Fibroblast of lung (primary cell): ENCODE measurements around the gene PRKACB. TPM values are rescaled to one million over a fixed set of nuclear protein-coding genes. Genes with fewer than 3 reads are reported as not detected.

Experiments
- DNase-seq, 2 donors: peaks; one replicate each; pipeline versions ENCODE4 v3.0.0 to v3.0.0-alpha.2; 2010; ENCODE audit warnings: low read depth in 2 of 2
- H2AFZ ChIP-seq: 2 replicates; pipeline ENCODE4 v1.5.1; 2012; ENCODE audit warnings: low read length, control low read depth, inconsistent platforms
- H3K27ac ChIP-seq: 2 replicates; pipeline ENCODE4 v1.5.1; 2011; ENCODE audit warnings: low read length, control low read depth; ENCODE audit not compliant: insufficient read depth
- H3K27me3 ChIP-seq: 2 replicates; pipeline ENCODE4 v1.5.1; 2011; ENCODE audit warnings: mild to moderate bottlenecking, low read length; ENCODE audit not compliant: control insufficient read depth, insufficient read depth
- H3K36me3 ChIP-seq: 2 replicates; pipeline ENCODE4 v1.5.1; 2011; ENCODE audit warnings: low read length; ENCODE audit not compliant: control insufficient read depth, insufficient read depth
- H3K4me1 ChIP-seq: 2 replicates; pipeline ENCODE4 v1.5.1; 2011; ENCODE audit warnings: low read length; ENCODE audit not compliant: control insufficient read depth, insufficient read depth; ENCODE audit errors: extremely low read depth
- H3K4me2 ChIP-seq: 2 replicates; pipeline ENCODE4 v1.5.1; 2011; ENCODE audit warnings: low read length, control low read depth; ENCODE audit not compliant: insufficient read depth; ENCODE audit errors: extremely low read depth
- H3K4me3 ChIP-seq, 4 experiments: fragments of 200-600 bp in 1 of 4; sonication (generic) in 1 of 4; replicated peaks in 1 of 4; 2 replicates each; pipeline ENCODE4 v1.5.1; 2011 to 2016; ENCODE audit warnings: low read length in 4 of 4, low read depth in 3 of 4, mild to moderate bottlenecking in 3 of 4, control low read depth in 2 of 4, inconsistent platforms in 1 of 4, mixed read lengths in 1 of 4; ENCODE audit not compliant: insufficient read depth in 1 of 4; ENCODE audit errors: control extremely low read depth in 1 of 4
- H3K79me2 ChIP-seq: 2 replicates; pipeline ENCODE4 v1.5.1; 2012; ENCODE audit warnings: mild to moderate bottlenecking, low read length, inconsistent platforms; ENCODE audit not compliant: control insufficient read depth, insufficient read depth
- H3K9ac ChIP-seq: 2 replicates; pipeline ENCODE4 v1.5.1; 2011; ENCODE audit warnings: mild to moderate bottlenecking, low read length, control low read depth; ENCODE audit not compliant: insufficient read depth
- H3K9me3 ChIP-seq: 2 replicates; pipeline ENCODE4 v1.5.1; 2012; ENCODE audit warnings: low read depth, low read length; ENCODE audit not compliant: control insufficient read depth, insufficient read depth
- H4K20me1 ChIP-seq: 2 replicates; pipeline ENCODE4 v1.5.1; 2011; ENCODE audit warnings: low read length; ENCODE audit not compliant: control insufficient read depth, insufficient read depth; ENCODE audit errors: extremely low read depth
- EZH2 ChIP-seq: IDR thresholded peaks from 2 replicates; pipeline ENCODE4 v1.5.1; 2012; ENCODE audit warnings: low read length, control low read depth, mild to moderate bottlenecking; ENCODE audit errors: missing control alignments
- polyA plus RNA-seq, 2 donors: library from polyadenylated mRNA; depleted of rRNA in 1 of 2; stranded (reverse) in 1 of 2; unstranded in 1 of 2; fragments of >200 nt; gene quantifications; 2 replicates each; pipeline ENCODE4 v1.2.1, GENCODE V29; 2011 to 2012; ENCODE audit warnings: missing spikeins in 1 of 2
- total RNA-seq: library from RNA; depleted of rRNA; stranded (reverse); fragments of >200 nt; gene quantifications from 2 replicates; pipeline ENCODE4 v1.2.1, GENCODE V29; 2014
- TF ChIP-seq, protein P1 (sequence below), 2 donors: IDR thresholded peaks in 1 of 2; conservative IDR thresholded peaks in 1 of 2; 1 replicate in 1 of 2; 2 replicates in 1 of 2; pipeline ENCODE4 v1.5.1; 2011 to 2012; ENCODE audit warnings: low read length in 2 of 2, control low read depth in 1 of 2, inconsistent platforms in 1 of 2, low read depth in 1 of 2, mild to moderate bottlenecking in 1 of 2

The PRKACB gene
- total and polyA plus RNA-seq, 2 donors (not counting 1 experiment from before 2014, with no cell fraction given): 22.0 to 32.6 TPM

DNA sequence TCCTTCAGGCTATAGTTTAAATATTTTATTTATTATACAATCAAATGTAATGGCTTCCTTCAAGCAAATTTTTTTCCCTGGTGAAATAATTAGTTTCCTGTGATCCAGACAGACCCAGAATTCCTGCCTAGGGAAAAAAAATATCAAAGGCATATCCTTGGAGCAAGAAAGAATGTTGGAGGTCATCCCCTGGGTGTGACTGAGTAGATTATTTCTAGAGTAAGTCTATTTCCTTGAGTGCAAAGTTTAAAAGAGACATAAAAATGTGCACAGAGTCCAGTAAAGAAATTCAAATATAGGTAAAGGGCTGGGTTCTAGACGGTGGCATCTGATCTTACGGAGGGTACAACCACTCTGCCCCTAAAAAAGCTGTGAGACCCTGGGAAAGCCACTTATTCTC is 125.2 kb downstream of the PRKACB start:
- DNase-seq: no peak
- Histone ChIP-seq H4K20me1 (no peaks in the 10 kb centered on the region), H2AFZ (no peak overlapping the region), H3K27me3 (no peaks in the 10 kb centered on the region), H3K9ac (no peak overlapping the region), H3K4me2 (no peak overlapping the region), H3K4me1 (peaks cover 5% of the 10 kb centered on the region), H3K27ac (no peak overlapping the region), H3K4me3 (no peak overlapping the region), H3K36me3 (no peaks in the 10 kb centered on the region), H3K79me2 (no peaks in the 10 kb centered on the region), H3K9me3 (no peaks in the 10 kb centered on the region)
- no peak for TF ChIP-seq EZH2

DNA sequence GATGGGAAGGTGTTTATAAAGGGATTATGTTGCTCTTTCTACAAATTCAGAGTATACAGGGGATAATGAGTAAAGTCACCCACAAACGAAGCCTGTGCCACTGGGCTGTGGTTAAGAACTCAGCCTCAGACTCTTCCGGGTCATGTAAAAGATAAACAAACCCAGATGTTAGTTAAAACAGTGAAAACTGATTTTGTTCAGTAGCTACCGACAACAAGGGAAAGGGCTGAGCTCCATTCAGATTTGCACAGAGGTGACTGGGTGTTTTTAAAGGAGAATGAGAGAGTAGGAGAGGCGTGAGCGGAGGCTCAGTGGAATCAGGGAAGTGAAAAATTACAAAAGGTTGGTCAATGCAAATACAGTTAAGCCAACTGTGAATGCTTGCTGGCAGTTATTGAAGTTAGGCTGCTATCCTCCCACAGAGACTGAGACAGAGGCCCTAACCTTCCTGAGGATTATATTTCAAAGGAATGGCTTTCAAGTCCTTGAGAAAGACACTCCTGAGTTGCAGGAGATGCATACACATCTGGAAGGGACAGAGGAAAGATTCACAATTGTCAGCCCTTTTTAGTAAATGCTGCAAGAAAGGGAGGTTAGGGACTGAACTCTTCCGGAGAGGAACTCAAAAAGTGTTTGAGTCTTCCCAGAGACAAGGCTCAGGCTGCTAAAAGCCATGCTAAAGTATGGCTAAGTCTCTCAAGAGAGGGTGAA is 127.5 kb downstream of the PRKACB start:
- Histone ChIP-seq H3K36me3 (no peaks in the 10 kb centered on the region), H3K4me1 (peaks cover 5% of the 10 kb centered on the region), H3K9me3 (no peaks in the 10 kb centered on the region), H3K27ac (no peak overlapping the region), H4K20me1 (no peaks in the 10 kb centered on the region), H3K79me2 (no peaks in the 10 kb centered on the region), H3K27me3 (no peaks in the 10 kb centered on the region), H3K9ac (no peak overlapping the region), H2AFZ (no peak overlapping the region), H3K4me3 (no peak overlapping the region), H3K4me2 (peak overlapping the region; percentile 52)
- TF ChIP-seq, protein P1, sequence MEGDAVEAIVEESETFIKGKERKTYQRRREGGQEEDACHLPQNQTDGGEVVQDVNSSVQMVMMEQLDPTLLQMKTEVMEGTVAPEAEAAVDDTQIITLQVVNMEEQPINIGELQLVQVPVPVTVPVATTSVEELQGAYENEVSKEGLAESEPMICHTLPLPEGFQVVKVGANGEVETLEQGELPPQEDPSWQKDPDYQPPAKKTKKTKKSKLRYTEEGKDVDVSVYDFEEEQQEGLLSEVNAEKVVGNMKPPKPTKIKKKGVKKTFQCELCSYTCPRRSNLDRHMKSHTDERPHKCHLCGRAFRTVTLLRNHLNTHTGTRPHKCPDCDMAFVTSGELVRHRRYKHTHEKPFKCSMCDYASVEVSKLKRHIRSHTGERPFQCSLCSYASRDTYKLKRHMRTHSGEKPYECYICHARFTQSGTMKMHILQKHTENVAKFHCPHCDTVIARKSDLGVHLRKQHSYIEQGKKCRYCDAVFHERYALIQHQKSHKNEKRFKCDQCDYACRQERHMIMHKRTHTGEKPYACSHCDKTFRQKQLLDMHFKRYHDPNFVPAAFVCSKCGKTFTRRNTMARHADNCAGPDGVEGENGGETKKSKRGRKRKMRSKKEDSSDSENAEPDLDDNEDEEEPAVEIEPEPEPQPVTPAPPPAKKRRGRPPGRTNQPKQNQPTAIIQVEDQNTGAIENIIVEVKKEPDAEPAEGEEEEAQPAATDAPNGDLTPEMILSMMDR (conservative IDR thresholded peaks at IDR 0.05 in 1 of 2, IDR thresholded peaks at IDR 0.05 in 1 of 2; ENCODE audit: low read depth in 1 of 2, low read length in 2 of 2): no peak
- no peak for TF ChIP-seq EZH2
- peak; percentile 61 to 74 for DNase-seq

DNA sequence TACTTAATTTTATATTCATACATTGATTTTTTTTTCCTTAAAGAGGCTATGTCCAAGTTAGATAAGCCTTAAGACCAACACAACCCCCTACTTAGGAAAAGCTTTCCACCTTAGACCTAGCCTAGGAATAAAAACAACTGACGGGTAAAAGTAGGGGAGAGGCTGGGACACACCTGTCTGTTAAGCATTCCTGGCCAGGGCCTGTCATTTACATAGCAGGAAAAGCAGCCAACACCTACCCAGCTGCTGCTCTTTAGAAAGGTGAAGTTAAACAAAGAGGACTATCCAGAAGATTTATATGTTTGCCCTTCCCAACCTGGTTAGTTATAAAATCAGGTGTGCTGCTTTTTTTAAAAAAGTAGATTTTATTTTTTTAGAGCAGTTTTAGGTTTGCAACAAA is 128.3 kb downstream of the PRKACB start:
- H3K4me3 ChIP-seq: no peak overlapping the region
- no peak overlapping the region for H3K9ac ChIP-seq
- H3K27me3 ChIP-seq: no peaks in the 10 kb centered on the region
- no peak overlapping the region for H2AFZ ChIP-seq
- no peaks in the 10 kb centered on the region for H3K36me3 ChIP-seq
- H3K9me3 ChIP-seq: no peaks in the 10 kb centered on the region
- no peak for TF ChIP-seq EZH2
- TF ChIP-seq, protein P1 (conservative IDR thresholded peaks at IDR 0.05 in 1 of 2, IDR thresholded peaks at IDR 0.05 in 1 of 2; ENCODE audit: low read depth in 1 of 2, low read length in 2 of 2): no peak
- no peaks in the 10 kb centered on the region for H4K20me1 ChIP-seq
- DNase-seq: no peak
- H3K79me2 ChIP-seq: no peaks in the 10 kb centered on the region
- peaks cover 5% of the 10 kb centered on the region for H3K4me1 ChIP-seq
- H3K4me2 ChIP-seq: no peak overlapping the region
- H3K27ac ChIP-seq: no peak overlapping the region
